ENCODE data around the gene SERPINB10. TPM values are rescaled to one million over a fixed set of nuclear protein-coding genes. Genes with fewer than 3 reads are reported as not detected.
"Not testable (repeated sequence)": the region's sequence is repeated elsewhere in the genome, so short reads cannot be mapped to it uniquely, and the experiment has no call there.

Gene SERPINB10
- total RNA-seq, 1 donor from 2014 or later, result not detected

DNA sequence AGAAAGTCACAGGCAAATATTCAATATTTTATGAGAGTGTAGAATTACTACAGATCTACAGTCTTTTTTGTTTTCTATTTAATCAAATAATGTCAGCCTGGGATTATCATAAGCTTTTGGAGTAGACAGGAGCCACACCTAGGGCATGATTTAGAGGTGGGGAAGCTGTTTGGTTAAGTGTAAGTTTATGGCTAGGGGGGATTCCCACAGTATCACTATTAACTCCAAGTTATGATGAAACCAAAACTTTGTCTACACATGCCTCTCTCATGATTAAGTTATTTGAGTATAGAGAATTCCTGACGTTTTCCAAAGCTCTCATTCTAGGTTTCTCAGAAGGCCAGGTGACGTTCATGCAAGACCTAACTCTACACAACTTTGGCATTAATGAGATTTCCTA lies 2.1 kb downstream of the SERPINB10 start:
- Mint-ChIP-seq H3K4me3 (no peak overlapping the region), H3K9me3 (no peaks in the 10 kb centered on the region), H3K4me1 (no peaks in the 10 kb centered on the region), H3K27ac (ENCODE audit: unreplicated experiment) (no peak overlapping the region), H3K36me3 (ENCODE audit: low read depth) (no peaks in the 10 kb centered on the region), H3K27me3 (ENCODE audit: low read depth) (peaks cover 13% of the 10 kb centered on the region)
- no peak for DNase-seq (ENCODE audit: low read depth, low spot score)
- TF ChIP-seq, protein P1, sequence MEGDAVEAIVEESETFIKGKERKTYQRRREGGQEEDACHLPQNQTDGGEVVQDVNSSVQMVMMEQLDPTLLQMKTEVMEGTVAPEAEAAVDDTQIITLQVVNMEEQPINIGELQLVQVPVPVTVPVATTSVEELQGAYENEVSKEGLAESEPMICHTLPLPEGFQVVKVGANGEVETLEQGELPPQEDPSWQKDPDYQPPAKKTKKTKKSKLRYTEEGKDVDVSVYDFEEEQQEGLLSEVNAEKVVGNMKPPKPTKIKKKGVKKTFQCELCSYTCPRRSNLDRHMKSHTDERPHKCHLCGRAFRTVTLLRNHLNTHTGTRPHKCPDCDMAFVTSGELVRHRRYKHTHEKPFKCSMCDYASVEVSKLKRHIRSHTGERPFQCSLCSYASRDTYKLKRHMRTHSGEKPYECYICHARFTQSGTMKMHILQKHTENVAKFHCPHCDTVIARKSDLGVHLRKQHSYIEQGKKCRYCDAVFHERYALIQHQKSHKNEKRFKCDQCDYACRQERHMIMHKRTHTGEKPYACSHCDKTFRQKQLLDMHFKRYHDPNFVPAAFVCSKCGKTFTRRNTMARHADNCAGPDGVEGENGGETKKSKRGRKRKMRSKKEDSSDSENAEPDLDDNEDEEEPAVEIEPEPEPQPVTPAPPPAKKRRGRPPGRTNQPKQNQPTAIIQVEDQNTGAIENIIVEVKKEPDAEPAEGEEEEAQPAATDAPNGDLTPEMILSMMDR (conservative IDR thresholded peaks at IDR 0.05), result no peak

DNA sequence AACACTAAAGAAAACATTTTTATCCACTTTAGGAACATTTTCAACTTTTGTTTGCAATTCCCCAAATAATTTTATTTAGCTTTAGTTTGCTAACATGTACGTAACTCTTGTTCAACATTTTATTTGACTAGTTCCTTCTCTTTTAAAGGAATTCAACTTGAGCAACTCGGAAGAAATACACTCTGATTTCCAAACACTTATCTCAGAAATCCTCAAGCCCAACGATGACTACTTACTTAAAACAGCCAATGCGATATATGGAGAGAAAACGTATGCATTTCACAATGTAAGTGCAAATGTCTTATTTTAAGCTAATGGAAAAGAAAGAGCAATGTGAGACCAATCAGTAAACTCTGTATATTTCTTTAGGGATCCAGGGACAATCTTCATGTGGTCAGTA lies 10.1 kb downstream of the SERPINB10 start:
- Mint-ChIP-seq H3K27ac (ENCODE audit: unreplicated experiment) (no peak overlapping the region), H3K36me3 (ENCODE audit: low read depth) (no peaks in the 10 kb centered on the region), H3K4me1 (no peaks in the 10 kb centered on the region), H3K9me3 (no peaks in the 10 kb centered on the region), H3K27me3 (ENCODE audit: low read depth) (peaks cover 3% of the 10 kb centered on the region), H3K4me3 (no peak overlapping the region)
- no peak for DNase-seq (ENCODE audit: low read depth, low spot score)
- TF ChIP-seq, protein P1 (conservative IDR thresholded peaks at IDR 0.05), result no peak

DNA sequence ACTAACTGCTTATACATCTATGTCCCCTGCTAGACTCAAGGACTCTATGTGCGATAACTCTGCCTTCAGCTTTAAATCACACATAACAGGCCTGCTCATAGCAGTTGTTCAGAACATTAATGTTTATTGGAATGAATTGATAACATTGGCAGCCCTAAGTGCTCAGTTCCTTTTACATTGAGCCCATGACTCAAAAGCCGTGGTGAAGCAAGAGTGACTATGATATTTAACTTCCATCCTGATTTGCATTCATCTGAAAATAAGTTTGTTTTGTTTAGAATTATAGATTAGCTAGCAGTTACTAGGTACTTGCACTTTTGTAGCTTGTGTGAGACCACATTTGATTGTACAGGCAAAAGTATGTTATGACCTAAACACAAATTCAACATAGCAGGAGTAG lies 14.3 kb downstream of the SERPINB10 start:
- no peaks in the 10 kb centered on the region for H3K9me3 Mint-ChIP-seq
- TF ChIP-seq, protein P1 (conservative IDR thresholded peaks at IDR 0.05), result no peak
- H3K27me3 Mint-ChIP-seq (ENCODE audit: low read depth), result peaks cover 2% of the 10 kb centered on the region
- no peaks in the 10 kb centered on the region for H3K36me3 Mint-ChIP-seq (ENCODE audit: low read depth)
- no peaks in the 10 kb centered on the region for H3K4me1 Mint-ChIP-seq
- no peak overlapping the region for H3K4me3 Mint-ChIP-seq
- DNase-seq (ENCODE audit: low read depth, low spot score), result no peak
- no peak overlapping the region for H3K27ac Mint-ChIP-seq (ENCODE audit: unreplicated experiment)

DNA sequence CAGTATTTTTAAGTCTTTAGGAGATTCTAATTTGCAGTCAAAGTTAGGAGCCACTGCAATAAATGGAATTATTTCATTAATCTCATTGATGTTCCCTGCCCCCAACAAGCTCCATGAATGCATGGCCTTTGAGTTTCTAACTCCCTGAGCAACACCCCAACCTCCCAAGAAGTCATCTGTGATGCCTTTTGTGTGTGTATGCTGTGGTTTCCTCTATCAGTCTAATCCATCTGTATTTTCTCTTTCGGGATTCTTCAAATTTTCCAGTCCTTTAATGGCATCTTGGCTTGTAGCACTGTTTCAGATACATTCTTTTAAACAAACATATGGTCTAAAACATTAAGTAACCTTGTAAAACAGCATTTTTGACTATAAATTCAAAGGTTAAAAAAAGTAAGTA lies 16.8 kb downstream of the SERPINB10 start:
- Mint-ChIP-seq H3K4me3 (no peak overlapping the region), H3K9me3 (no peaks in the 10 kb centered on the region), H3K36me3 (ENCODE audit: low read depth) (no peaks in the 10 kb centered on the region), H3K4me1 (no peaks in the 10 kb centered on the region), H3K27ac (ENCODE audit: unreplicated experiment) (no peak overlapping the region), H3K27me3 (ENCODE audit: low read depth) (peaks cover 2% of the 10 kb centered on the region)
- DNase-seq (ENCODE audit: low read depth, low spot score), result no peak
- TF ChIP-seq, protein P1 (conservative IDR thresholded peaks at IDR 0.05), result no peak

DNA sequence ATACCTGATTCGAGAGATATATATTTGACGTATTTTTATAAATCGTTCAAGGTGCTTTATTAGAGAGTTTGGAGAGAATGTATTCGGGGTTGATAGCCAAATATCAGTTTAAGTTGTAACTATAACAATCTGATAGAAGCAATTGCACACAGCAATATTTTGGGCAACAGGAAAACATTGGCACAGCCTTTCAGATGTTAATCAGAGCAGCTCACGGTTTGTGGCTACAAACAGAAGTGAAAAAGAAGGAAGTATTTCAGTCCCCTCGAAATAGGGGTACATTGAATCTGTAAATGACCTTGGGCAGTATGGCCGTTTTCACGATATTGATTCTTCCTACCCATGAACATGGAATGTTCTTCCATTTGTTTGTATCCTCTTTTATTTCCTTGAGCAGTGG lies 20.6 kb downstream of the SERPINB10 start:
- H3K4me1 Mint-ChIP-seq, result no peaks in the 10 kb centered on the region
- H3K9me3 Mint-ChIP-seq, result no peaks in the 10 kb centered on the region
- H3K36me3 Mint-ChIP-seq (ENCODE audit: low read depth), result no peaks in the 10 kb centered on the region
- H3K27ac Mint-ChIP-seq (ENCODE audit: unreplicated experiment), result no peak overlapping the region
- DNase-seq (ENCODE audit: low read depth, low spot score), result no peak
- TF ChIP-seq, protein P1 (conservative IDR thresholded peaks at IDR 0.05), result no peak
- H3K27me3 Mint-ChIP-seq (ENCODE audit: low read depth), result peaks cover 6% of the 10 kb centered on the region
- no peak overlapping the region for H3K4me3 Mint-ChIP-seq

DNA sequence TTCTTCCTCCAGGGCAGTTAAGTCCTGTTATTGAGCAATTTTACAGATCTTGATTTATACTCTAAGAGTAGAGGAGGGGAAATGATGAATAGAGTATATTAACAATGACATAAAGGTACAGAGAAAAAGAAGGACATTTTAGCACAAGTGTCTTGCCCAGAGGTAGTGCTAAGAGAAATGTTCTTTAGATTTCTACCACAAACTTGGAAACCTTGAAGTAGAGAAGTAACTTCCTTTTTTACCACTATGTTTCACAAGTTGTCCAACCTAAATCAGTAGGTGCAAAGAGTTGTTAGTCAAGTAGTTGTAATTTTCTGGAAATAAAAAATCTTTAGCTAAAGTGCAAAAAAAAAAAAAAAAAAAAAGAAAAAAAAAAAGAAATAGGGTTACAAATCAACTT lies 21.6 kb downstream of the SERPINB10 start:
- not testable (repeated sequence) for H3K4me1 Mint-ChIP-seq; H3K27me3 Mint-ChIP-seq (ENCODE audit: low read depth); H3K9me3 Mint-ChIP-seq; H3K36me3 Mint-ChIP-seq (ENCODE audit: low read depth); DNase-seq (ENCODE audit: low read depth, low spot score); H3K4me3 Mint-ChIP-seq; H3K27ac Mint-ChIP-seq (ENCODE audit: unreplicated experiment)

All from neural crest cell (in vitro differentiated cells).